HG02885 (cell line): Measurements from ENCODE around the gene SMPD3.
A peak's percentile ranks its signal among the peaks of the same experiment; 100 is the strongest.

Experiments used
- ATAC-seq: cut with Tn5 transposase; IDR thresholded peaks from one replicate; pipeline ENCODE4 v1.9.1; 2021; ENCODE audit warnings: mild to moderate bottlenecking; ENCODE audit not compliant: unreplicated experiment, poor library complexity

Gene SMPD3

GRCh38 chr16:68445458-68445857 lies 2.9 kb downstream of the SMPD3 start:
- ATAC-seq: no peak

DNA sequence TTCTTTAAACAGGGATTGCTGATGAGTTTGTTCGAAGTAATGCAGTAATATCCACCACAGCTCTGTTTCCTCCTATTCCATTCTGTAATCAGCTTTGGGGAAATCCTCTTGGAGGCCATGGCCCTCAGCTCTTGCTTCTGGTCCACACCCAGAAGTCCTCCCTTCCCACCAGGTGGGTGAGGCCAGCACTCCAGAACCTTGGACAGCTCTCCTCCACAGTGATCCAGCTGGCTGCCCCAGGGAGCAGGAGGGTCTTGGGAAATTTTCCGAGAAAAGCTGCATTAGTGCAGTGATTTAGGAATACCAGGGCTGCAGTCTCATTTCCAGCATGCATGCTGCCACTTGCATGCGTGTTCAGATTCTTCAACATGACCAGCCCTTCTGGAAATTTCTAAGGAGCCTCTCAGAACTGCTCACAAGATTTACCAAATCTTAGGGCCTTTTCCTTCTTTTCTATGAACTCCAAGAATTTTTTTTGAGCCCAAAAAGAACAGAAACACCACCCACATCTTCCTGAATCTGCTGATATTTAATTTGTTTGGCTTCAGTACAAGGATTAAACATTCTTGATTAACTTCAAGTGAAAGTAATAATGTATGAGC lies 4.2 kb downstream of the SMPD3 start:
- ATAC-seq: no peak

DNA sequence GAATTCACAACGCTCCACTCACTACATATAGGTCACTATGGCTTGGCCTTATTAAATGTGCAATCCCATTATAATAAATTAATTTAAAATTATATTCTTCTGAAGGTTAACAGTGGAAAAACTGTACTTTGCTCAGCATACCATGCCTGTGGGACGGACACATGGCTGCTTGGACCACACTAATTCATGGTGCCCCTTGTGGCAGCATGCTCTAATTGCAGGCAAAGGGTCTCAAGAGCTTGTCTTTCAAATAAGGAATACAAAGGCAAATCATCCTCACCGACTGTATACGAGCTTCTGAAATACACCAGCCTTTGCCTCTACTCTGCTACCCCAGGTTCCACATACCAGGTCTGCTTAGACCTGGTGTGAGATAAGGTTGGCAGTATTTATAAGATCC lies 11.7 kb downstream of the SMPD3 start:
- ATAC-seq: no peak

DNA sequence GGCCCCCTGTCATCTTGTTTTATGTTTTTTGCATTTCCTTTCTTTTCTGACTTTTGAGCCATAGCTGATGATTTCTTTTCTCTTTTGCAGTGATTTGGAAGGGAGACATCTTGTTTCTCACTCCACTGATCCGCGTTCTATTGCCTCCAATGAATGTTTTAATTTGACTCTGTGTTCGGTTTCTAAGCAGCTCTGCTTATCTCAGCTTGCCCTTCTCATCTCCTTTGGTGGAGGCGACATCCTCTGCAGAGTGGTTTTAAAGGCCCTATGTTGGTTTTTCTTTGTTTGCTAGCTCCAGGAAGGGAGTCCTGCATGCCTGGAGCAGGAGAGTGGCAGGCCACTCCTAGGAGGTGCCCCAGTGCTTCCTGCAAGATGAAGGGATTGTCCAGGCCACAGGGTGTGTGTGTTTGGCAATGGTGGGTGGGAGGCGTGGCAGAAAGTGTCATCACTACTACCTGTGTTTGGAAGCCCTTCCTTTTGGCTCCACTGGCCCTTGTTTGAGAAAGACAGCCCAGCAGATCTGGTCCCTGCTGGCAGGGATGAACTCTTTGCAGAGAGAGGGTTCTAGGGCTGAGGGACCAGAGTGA lies 13.6 kb downstream of the SMPD3 start:
- ATAC-seq: no peak

DNA sequence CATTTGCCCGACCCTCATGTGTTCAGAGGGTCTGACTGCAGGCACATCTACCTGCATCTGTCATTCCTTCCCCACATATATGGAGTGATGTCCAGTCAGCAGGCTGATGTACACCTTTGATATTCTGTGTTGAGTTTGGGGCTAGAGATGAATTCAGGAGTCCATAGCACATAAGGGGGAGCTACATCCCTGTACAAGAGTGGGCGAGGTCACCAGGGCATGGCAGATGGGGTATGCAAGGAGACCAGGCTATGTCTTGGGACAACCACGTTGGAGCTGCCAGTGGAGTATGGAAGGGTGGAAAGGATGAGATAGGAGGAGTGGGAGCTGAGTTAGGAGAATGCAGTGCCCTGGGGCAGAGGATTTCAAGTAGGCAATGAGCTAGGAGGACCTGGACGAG lies 15.0 kb downstream of the SMPD3 start:
- no peak for ATAC-seq

DNA sequence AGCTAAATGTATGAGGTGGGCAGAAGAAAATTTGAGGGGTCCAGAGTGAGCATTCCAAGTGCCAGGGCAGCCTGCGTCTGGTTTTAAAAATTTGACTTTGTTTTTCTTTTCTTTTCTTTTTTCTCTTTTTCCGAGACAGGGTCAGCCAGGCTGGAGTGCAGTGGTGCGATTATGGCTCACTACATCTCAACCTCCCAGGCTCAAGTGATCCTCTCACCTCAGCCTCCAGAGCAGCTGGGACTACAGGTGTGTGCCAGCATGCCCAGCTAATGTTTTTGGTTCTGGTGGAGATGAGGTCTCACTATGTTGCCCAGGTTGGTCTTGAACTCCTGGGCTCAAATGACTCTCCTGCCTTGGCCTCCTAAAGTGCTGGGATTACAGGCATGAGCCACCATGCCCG lies 15.6 kb downstream of the SMPD3 start:
- no peak for ATAC-seq

GRCh38 chr16:68429076-68429854 lies 19.0 kb downstream of the SMPD3 start:
- no peak for ATAC-seq

- no peak for ATAC-seq
Observed at GRCh38 chr16:68427649-68428303, 20.5 kb downstream of the SMPD3 start.

DNA sequence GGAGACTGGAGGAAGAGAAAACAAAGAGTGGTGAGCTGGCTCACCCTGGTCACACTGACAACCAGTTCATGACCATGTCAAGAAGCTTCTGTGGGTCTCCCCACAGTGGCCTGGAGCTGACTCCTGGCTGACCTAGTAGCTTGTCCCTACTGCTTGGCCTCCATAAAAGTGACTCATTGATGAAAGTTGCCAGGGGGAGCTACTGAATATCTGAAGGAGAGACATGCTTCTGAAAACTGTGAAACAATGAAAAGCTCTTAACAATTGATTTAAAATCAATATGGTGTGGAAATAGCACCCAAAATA lies 22.0 kb downstream of the SMPD3 start:
- ATAC-seq: no peak

- ATAC-seq: no peak
Observed at GRCh38 chr16:68425498-68426346, 22.6 kb downstream of the SMPD3 start.

DNA sequence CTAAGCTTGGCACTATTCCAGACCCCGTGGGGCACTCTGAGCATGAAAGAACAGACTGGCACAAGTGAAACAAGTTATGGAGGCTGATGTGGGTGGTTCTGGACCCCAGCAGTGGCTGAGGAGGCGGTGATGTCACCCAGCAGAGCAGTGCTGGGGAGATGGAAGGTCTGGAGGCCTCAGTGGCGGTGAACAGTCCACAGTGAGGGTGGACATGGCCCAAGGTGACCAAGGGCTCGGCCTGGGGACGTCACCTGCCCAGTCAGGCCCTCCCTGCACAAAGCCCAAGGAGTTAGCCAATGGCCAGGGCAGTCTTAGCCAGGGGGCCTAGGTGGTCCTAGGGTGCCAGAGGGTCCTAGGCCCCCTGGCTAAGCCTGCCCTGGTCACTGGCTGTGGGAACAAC lies 24.5 kb downstream of the SMPD3 start:
- no peak for ATAC-seq

DNA sequence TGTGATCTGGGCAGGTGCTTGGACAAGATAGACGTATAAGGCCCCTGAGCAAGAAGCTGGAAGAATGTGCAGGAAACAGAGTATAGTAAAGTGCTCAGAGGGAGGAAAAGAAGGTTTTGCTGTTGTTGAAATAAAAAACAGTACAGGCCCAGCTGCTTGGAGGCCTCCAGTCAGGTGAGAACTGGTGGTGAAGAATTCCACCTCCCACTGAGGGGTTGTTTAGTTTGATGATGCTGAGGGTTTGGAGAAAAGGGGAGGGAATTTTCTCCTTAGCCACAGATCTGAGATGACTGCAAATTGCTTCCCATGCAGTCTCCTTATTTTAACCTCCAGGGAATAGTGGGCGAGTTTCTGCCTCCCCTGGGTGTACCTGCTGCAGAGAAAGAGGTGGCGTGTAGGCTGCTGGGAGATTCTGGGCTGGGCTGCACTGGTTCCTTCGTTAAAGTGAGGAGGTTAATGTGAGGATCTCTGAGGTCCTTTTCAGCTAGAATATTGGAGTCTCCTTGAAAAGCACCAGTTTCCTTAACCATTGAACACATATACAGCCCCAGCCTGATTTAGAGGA lies 25.8 kb downstream of the SMPD3 start:
- no peak for ATAC-seq

DNA sequence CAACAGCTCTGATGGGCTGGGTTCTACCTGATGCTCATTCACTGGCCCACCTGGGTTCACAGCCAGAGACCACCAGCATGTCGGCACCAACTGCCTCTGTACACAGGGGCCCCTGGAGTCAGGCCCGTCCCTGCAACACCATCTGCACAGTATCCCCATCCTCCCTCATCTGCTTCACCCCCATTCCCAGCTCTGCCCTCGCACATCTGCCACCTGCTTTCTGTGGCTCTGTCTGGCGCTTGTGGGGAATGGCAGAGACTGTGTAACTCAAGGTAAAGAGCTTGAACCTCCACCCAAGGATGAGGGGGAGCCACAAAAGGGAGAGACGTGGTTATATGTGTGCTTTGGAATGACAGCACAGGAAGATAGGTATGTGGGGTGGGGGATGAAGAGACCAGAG lies 27.2 kb downstream of the SMPD3 start:
- ATAC-seq: no peak

- no peak for ATAC-seq
Observed at GRCh38 chr16:68420366-68420942, 27.9 kb downstream of the SMPD3 start.

GRCh38 chr16:68417711-68418301 lies 30.5 kb downstream of the SMPD3 start:
- peak; percentile 69 for ATAC-seq

GRCh38 chr16:68416057-68417046 lies 32.0 kb downstream of the SMPD3 start:
- ATAC-seq: no peak

- no peak for ATAC-seq
Observed at GRCh38 chr16:68414581-68414980, 33.7 kb downstream of the SMPD3 start.

- ATAC-seq: no peak
Observed at GRCh38 chr16:68412061-68412460, 36.2 kb downstream of the SMPD3 start.
